ENCODE measurements around the gene ENC1.

The ENC1 gene

GRCh38 chr5:74603376-74603775 is 37.2 kb downstream of the ENC1 start:
- DNase-seq, result no peak

GRCh38 chr5:74599148-74599547 is 41.4 kb downstream of the ENC1 start:
- DNase-seq, result no peak

GRCh38 chr5:74598731-74599130 is 41.8 kb downstream of the ENC1 start:
- no peak for DNase-seq

GRCh38 chr5:74596927-74597326 is 43.6 kb downstream of the ENC1 start:
- DNase-seq, result no peak

GRCh38 chr5:74595143-74595925 is 45.2 kb downstream of the ENC1 start:
- DNase-seq, result no peak

GRCh38 chr5:74594137-74595040 is 46.1 kb downstream of the ENC1 start:
- no peak for DNase-seq

- no peak for DNase-seq
Observed at GRCh38 chr5:74589204-74590056, 51.1 kb downstream of the ENC1 start.

GRCh38 chr5:74588415-74588814 is 52.1 kb downstream of the ENC1 start:
- no peak for DNase-seq

GRCh38 chr5:74587890-74588289 is 52.6 kb downstream of the ENC1 start:
- DNase-seq, result no peak

GRCh38 chr5:74587300-74587699 is 53.2 kb downstream of the ENC1 start:
- DNase-seq, result no peak

GRCh38 chr5:74586856-74587255 is 53.7 kb downstream of the ENC1 start:
- no peak for DNase-seq

- DNase-seq, result no peak
Observed at GRCh38 chr5:74582853-74583252, 57.7 kb downstream of the ENC1 start.

GRCh38 chr5:74581988-74582365 is 58.6 kb downstream of the ENC1 start:
- no peak for DNase-seq

- no peak for DNase-seq
Observed at GRCh38 chr5:74580729-74581109, 59.8 kb downstream of the ENC1 start.

GRCh38 chr5:74579215-74579614 is 61.3 kb downstream of the ENC1 start:
- DNase-seq, result peak; percentile 32

GRCh38 chr5:74578356-74579044 is 62.0 kb downstream of the ENC1 start:
- DNase-seq, result no peak

Data from activated T-cell treated with anti-CD3 and anti-CD28 coated beads, Interleukin-2, amount 50 U/mL, for 1 hour (primary cell).